ENCODE results near the gene TPRG1L. TPM values are rescaled to one million over a fixed set of nuclear protein-coding genes. Genes with fewer than 3 reads are reported as not detected.

TPRG1L gene
- total RNA-seq, 1 experiment from 2014 or later: 13.7 TPM

DNA sequence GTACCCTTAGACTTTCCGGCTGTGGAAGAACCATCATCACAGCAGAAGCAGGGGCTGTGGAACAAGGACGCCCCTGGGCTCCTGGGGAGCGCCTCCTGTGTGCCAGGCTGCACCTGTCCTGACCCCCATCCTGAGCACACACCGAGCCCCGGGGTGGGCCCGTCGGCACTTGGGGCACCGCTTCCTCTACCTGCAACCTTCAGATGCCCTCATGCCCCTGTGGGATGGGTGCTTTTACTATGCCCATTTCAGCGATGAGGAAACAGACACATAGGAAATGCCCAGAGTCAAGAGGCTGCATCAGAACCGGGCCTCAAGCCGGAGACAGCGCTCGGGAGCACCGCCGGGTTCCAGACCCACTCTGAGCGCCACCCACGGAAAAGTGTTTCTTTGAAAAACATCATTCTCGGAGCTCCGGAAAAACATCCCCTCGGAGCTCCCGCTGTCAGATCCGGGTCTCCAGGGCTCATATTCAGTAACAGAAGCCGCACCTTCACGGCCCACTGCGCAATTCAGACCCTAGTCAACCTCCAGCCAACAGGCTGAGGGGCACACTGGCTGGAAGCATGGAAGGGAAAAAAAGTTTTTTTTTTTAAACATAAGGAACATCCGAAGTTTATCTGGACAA lies 8.0 kb downstream of the TPRG1L start:
- BruUV-seq (replicated peaks): no TSS peak
- H3K4me3 ChIP-seq (ENCODE audit: low read depth, low read length, poor library complexity, severe bottlenecking): no peak overlapping the region
- CTCF ChIA-PET: no interaction called here
- H3K27ac ChIP-seq (ENCODE audit: low read depth, low read length, poor library complexity, severe bottlenecking): no peak overlapping the region
- peaks cover 46% of the 10 kb centered on the region for H3K36me3 ChIP-seq (ENCODE audit: insufficient read depth, low read length, poor library complexity, severe bottlenecking)
- intact Hi-C loops (cut with micrococcal nuclease; ENCODE audit: unreplicated experiment): no loop called here
- TF ChIP-seq, protein P1, sequence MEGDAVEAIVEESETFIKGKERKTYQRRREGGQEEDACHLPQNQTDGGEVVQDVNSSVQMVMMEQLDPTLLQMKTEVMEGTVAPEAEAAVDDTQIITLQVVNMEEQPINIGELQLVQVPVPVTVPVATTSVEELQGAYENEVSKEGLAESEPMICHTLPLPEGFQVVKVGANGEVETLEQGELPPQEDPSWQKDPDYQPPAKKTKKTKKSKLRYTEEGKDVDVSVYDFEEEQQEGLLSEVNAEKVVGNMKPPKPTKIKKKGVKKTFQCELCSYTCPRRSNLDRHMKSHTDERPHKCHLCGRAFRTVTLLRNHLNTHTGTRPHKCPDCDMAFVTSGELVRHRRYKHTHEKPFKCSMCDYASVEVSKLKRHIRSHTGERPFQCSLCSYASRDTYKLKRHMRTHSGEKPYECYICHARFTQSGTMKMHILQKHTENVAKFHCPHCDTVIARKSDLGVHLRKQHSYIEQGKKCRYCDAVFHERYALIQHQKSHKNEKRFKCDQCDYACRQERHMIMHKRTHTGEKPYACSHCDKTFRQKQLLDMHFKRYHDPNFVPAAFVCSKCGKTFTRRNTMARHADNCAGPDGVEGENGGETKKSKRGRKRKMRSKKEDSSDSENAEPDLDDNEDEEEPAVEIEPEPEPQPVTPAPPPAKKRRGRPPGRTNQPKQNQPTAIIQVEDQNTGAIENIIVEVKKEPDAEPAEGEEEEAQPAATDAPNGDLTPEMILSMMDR (conservative IDR thresholded peaks at IDR 0.05; ENCODE audit: low read depth, low read length): no peak
- no peak for TF ChIP-seq EZH2 (IDR thresholded peaks at IDR 0.05; ENCODE audit: borderline replicate concordance, low read depth, low read length, poor library complexity, severe bottlenecking)
- no peak for DNase-seq (ENCODE audit: low spot score)
- no peaks in the 10 kb centered on the region for H3K27me3 ChIP-seq (replicated peaks; ENCODE audit: insufficient read depth, low read depth, low read length, poor library complexity)
- H3K4me1 ChIP-seq (ENCODE audit: insufficient read depth, low read length, poor library complexity, severe bottlenecking): no peaks in the 10 kb centered on the region
- H3K9me3 ChIP-seq (ENCODE audit: low read depth, low read length, poor library complexity, severe bottlenecking): no peaks in the 10 kb centered on the region
- POLR2A ChIA-PET (ENCODE audit: low non-redundant PET): no interaction called here

DNA sequence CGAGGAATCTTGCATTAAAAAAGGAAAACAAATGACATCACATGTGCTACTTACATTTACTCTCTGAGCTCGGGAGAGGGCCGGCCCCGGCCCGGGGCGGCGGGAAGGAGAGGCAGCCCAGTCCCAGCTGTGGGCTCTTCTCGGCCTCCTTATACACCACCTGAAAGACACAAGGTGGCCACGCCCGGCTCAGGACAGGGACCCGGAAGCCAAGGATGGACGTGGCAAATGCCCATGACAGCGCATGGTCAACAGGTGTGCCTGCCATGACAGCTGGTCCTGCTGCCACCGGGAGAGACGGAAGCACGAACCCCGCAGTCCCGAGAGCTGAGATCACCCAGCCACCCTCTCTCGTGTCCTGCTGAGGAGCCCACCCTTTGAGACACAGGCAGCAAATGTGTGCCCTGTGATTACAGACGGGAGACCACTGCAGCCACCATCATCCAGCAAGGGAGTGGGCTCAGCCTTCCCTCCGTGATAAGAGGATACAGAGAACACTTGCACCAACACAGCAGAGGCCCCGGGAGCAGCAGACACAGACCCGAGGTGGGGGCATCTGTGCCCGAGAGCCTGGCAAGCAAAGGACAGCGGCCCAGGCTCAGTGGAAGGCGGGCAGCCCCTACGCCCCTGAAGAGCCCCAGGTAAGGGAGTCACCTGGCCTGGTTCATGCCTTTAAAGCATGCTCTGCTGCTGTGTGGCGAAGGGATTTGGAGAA lies 8.7 kb downstream of the TPRG1L start:
- CTCF ChIA-PET: no interaction called here
- no peak for DNase-seq (ENCODE audit: low spot score)
- peaks cover 51% of the 10 kb centered on the region for H3K36me3 ChIP-seq (ENCODE audit: insufficient read depth, low read length, poor library complexity, severe bottlenecking)

DNA sequence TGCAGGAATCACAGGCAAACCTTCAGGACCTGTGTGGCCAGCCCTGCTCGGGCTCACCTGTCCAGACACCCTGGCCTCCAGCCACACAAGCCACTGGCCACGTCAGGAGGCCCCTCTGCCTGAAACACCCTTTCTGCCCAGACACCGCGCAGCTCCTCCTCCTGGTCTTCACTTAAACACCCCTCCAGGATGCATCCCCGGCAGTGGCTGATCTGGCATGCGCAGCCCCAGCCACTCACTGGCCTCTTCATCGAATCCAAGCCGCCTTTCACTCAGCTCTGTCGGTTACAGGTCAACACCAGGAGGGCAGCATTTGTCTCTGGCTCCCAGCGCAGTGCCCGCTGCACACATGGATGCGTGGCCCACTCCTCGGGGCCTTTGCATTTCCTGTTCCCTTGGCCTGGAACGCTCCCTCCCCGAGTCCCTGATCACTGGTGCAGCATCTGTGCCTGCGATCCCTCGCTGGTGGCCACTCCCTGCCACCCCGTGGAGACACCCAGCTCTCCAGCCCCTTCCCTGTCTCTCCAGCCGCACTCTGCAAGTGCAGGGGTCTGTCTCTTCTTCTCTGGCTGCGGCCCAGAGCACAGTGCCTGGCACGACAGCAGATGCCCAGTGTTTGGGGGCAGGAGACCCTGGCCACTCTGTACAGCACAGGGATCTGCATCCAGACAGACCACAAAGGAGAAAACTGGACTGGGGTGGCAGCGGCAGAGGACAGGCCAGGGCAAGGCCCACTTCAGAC lies 9.4 kb downstream of the TPRG1L start:
- no peak overlapping the region for H3K4me3 ChIP-seq (ENCODE audit: low read depth, low read length, poor library complexity, severe bottlenecking)
- POLR2A ChIA-PET (ENCODE audit: low non-redundant PET): no interaction called here
- no peak overlapping the region for H3K27ac ChIP-seq (ENCODE audit: low read depth, low read length, poor library complexity, severe bottlenecking)
- no peaks in the 10 kb centered on the region for H3K9me3 ChIP-seq (ENCODE audit: low read depth, low read length, poor library complexity, severe bottlenecking)
- H3K4me1 ChIP-seq (ENCODE audit: insufficient read depth, low read length, poor library complexity, severe bottlenecking): no peaks in the 10 kb centered on the region
- CTCF ChIA-PET: no interaction called here
- intact Hi-C loops (cut with micrococcal nuclease; ENCODE audit: unreplicated experiment): no loop called here
- peaks cover 53% of the 10 kb centered on the region for H3K36me3 ChIP-seq (ENCODE audit: insufficient read depth, low read length, poor library complexity, severe bottlenecking)
- no peaks in the 10 kb centered on the region for H3K27me3 ChIP-seq (replicated peaks; ENCODE audit: insufficient read depth, low read depth, low read length, poor library complexity)
- BruUV-seq (replicated peaks): no TSS peak
- TF ChIP-seq, protein P1 (conservative IDR thresholded peaks at IDR 0.05; ENCODE audit: low read depth, low read length): no peak
- TF ChIP-seq EZH2 (IDR thresholded peaks at IDR 0.05; ENCODE audit: borderline replicate concordance, low read depth, low read length, poor library complexity, severe bottlenecking): no peak
- DNase-seq (ENCODE audit: low spot score): no peak

More for the DNA sequence above, 8.7 kb downstream of the TPRG1L start:
- BruUV-seq (replicated peaks): no TSS peak
- POLR2A ChIA-PET (ENCODE audit: low non-redundant PET): no interaction called here
- Histone ChIP-seq H3K9me3 (ENCODE audit: low read depth, low read length, poor library complexity, severe bottlenecking) (no peaks in the 10 kb centered on the region), H3K4me3 (ENCODE audit: low read depth, low read length, poor library complexity, severe bottlenecking) (no peak overlapping the region), H3K27me3 (replicated peaks; ENCODE audit: insufficient read depth, low read depth, low read length, poor library complexity) (no peaks in the 10 kb centered on the region), H3K27ac (ENCODE audit: low read depth, low read length, poor library complexity, severe bottlenecking) (no peak overlapping the region), H3K4me1 (ENCODE audit: insufficient read depth, low read length, poor library complexity, severe bottlenecking) (no peaks in the 10 kb centered on the region)
- TF ChIP-seq, protein P1 (conservative IDR thresholded peaks at IDR 0.05; ENCODE audit: low read depth, low read length): no peak
- TF ChIP-seq EZH2 (IDR thresholded peaks at IDR 0.05; ENCODE audit: borderline replicate concordance, low read depth, low read length, poor library complexity, severe bottlenecking): no peak
- intact Hi-C loops (cut with micrococcal nuclease; ENCODE audit: unreplicated experiment): no loop called here
